GM20431 (cell line): Measurements from ENCODE around the gene HOXB3.

ENCODE experiments used
- in situ Hi-C: fragments of 300-500 bp; cut with MseI, MboI; formaldehyde crosslinking; loops from one replicate; pipeline ENCODE4 v1.15.0; 2020; ENCODE audit warnings: low sequenced_read_pairs; ENCODE audit not compliant: unreplicated experiment

The HOXB3 gene

GRCh38 chr17:48613862-48614694, 24.0 kb upstream of the HOXB3 start:
- in situ Hi-C loops = no loop called here

GRCh38 chr17:48612854-48613691, 23.0 kb upstream of the HOXB3 start:
- in situ Hi-C loops = no loop called here

GRCh38 chr17:48612456-48612853, 22.4 kb upstream of the HOXB3 start:
- in situ Hi-C loops = no loop called here

- in situ Hi-C loops = no loop called here
Measured at GRCh38 chr17:48611681-48612455, 21.8 kb upstream of the HOXB3 start.

DNA sequence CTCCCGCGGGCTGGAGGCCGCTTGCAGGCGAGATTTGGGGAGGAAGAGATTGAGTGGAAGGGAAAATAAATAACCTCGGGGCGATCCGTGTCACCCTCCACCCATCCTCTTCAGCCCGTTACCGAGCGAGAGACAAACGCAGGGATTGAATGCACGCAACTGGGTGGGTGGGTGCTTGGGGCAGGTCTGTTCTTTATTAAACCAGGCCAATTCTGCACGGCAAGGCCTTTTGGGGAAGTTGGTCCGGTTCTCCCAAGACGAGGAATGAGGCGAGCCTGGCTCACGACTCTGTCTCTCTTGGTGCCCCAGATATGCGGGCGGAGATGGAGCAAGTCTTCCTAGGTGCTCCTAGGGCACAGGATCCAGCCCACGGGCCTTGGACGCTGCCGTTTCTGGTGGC, 21.2 kb upstream of the HOXB3 start:
- in situ Hi-C loops = no loop called here

GRCh38 chr17:48610282-48611211, 20.5 kb upstream of the HOXB3 start, which contains the start of gene HOXB7:
Gene HOXB7, minus strand, starts transcription at chr17:48611017. Its CDS starts 99 bp downstream, at chr17:48610918.
- in situ Hi-C loops = no loop called here

- in situ Hi-C loops = no loop called here
Measured at GRCh38 chr17:48609759-48610281, 19.8 kb upstream of the HOXB3 start.

DNA sequence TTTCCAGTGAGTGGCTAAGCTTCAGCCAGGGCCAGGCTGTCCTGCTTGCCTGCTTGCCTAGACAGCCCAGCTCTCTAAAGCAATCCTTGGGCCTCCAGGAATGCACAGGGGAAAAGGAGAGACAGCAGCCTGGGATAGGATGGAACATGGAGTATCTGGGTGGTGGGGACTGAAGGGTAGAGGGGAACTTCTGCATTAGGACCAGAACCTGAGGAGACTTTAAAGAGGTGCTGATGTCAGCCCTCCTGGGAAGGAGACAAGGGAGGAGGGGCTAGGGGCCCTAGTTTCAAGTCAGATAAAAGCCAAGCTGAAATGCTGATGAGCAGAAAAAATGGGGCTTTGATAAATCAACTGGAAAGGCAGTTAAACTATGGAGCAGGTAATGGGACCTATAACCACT, 19.0 kb upstream of the HOXB3 start:
- in situ Hi-C loops = no loop called here

DNA sequence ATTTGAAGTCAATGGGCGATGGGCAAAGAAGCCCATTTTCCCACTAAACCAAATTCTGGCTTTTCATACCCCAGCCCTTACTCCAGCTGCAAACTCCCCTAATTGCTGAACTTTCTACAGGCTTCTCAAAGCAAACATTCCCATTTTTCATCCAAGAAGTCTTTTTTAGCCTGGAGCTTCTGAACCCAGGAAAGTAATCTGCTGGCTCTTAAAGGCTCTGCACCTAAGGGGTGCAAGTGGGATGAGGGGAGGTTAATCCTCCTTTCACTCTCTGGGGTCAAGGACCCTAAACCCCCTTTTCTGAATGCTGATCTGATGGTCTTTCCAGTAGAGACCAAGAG, 18.4 kb upstream of the HOXB3 start:
- in situ Hi-C loops = no loop called here

DNA sequence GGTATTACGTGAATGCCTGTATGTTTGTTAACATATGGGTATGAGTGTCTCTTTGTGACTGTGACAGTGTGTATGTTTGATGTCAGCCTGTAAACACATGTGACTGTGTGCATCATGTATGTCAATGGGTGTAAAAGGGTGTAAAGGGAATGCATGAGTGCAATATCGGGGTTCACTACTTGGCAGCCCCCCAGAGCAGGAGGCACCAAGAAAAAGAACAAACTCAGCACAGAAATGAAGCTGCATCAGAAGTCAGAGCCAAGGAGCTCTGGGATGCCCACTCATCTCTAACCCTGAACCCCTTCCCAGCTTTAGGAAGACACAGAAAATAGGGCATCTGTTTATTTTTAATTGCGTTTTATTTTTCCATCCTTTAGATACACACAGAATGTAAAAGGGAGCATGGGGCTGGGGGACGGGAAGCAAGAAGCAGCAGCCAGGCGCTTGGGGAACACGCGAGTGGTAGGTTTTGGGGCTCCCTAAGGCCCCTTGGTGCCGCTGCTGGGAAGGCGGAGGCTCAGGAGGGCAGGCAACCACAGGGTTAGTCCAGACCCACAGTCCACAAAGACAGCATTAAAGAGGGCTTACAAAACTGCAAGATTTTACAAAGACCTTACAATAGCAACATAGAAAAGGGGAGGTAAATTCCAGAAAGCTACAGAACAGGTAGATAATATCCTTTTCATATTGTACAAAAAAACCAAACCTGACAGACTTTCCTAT, 17.0 kb upstream of the HOXB3 start:
- in situ Hi-C loops = no loop called here

- in situ Hi-C loops = no loop called here
Measured at GRCh38 chr17:48605991-48606891, 16.2 kb upstream of the HOXB3 start.

- in situ Hi-C loops = no loop called here
Measured at GRCh38 chr17:48605409-48605919, 15.4 kb upstream of the HOXB3 start.

GRCh38 chr17:48604770-48605329, 14.8 kb upstream of the HOXB3 start, which contains the start of gene HOXB6:
Gene HOXB6, minus strand, starts transcription at chr17:48604986. Its CDS starts 6,836 bp downstream, at chr17:48598150.
- in situ Hi-C loops = no loop called here

DNA sequence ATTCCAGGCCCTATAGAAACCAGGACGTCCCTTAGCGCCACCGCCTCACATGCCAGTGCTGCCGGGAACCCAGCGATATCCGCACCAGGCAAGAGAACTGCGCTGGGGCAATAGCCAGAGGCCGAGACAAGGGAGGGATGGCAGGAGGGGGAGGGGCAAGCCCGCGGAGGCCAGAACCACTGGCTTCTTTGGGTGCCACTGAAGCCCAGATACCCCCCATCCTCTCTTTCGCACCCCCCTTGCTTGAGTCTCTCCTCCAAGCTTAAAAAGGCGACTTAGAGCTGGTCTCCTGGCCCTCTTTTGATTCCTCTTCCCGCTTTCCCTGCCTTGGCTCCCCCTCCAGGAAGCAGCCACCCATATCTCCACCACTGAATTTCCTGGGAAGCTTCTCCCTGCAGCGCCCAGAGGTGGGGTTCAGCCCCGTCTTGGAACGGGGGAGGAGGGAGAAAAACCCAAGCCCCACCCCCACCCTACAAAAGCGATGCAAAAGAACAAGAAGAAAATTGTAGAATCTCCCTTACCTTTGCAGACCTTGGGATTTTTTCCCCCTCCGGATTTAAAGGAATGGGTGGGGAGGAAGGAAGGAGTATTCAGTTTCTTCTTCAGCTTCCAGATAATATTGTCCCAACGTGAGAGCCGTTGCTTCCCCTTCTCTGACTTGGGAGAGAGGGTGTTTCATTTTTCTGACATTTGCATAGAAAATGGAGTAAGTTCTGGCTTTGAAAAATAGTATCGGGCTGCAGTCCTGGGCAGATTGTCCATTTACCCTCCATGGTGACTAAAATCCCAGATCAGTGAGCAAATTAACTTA, 14.1 kb upstream of the HOXB3 start:
- in situ Hi-C loops = no loop called here

DNA sequence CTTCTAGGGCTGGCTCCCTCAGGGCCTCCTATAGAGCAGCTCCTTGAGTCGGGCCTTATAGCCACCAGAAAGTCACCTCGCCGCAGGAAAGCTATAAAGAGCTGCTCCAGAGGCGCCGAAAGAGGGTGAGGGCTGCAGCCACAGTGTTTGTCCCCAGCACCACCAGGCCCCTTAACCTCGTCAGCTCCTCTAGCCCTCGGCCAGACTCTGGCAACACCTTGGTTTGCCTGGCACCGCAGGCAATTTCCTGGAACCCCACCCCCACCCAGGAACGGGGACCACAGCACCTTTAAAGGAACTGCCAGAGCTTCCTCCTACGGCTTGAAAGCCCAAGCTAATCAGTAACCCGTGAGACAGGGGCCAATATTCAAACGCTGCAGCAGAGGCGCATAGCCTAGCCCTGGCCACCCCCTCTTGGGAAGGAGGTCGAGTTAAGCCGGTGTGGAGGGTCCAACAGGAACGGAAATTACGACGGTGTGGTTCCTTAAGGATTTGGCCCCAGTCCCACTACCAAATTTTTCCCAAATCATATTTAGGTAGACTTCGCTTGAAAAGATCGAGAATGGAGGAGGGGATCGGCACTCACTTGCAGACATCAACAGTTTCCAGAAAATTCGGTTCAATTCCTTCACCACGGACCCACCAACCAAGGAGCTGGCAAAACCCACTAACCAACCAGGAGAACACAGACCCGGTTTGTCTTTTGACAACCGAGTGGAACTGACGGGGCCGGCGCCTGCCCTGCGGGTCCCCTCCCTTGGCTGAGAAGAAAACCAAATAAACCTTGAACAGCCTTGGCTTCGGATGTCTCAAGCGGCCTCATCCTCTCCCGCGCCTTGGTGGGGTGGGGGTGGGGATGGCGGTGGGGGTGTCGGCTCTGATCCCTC, 11.7 kb upstream of the HOXB3 start:
- in situ Hi-C loops = no loop called here
